Measurements from ENCODE around the gene DGCR6L. TPM values are rescaled to one million over a fixed set of nuclear protein-coding genes. Genes with fewer than 3 reads are reported as not detected.
"Not testable (repeated sequence)": the region's sequence is repeated elsewhere in the genome, so short reads cannot be mapped to it uniquely, and the experiment has no call there.

The DGCR6L gene
- total RNA-seq, 1 donor from 2014 or later: 83.5 TPM

GRCh38 chr22:20319041-20319744 is 667 bp downstream of the DGCR6L start:
- DNase-seq (ENCODE audit: low read depth): no peak
- H3K27me3 ChIP-seq (ENCODE audit: control insufficient read depth, insufficient read depth, low read length): no peaks in the 10 kb centered on the region
- H3K36me3 ChIP-seq (ENCODE audit: control insufficient read depth, insufficient read depth, low read length): no peaks in the 10 kb centered on the region
- no peak for TF ChIP-seq CTCF (IDR thresholded peaks at IDR 0.05; ENCODE audit: insufficient read depth, low read length, poor library complexity, severe bottlenecking)
- peak overlapping the region; percentile 63 for H3K4me3 ChIP-seq (ENCODE audit: low read depth, low read length)

- not testable (repeated sequence) for H3K36me3 ChIP-seq (ENCODE audit: control insufficient read depth, insufficient read depth, low read length); DNase-seq (ENCODE audit: low read depth); H3K27me3 ChIP-seq (ENCODE audit: control insufficient read depth, insufficient read depth, low read length); H3K4me3 ChIP-seq (ENCODE audit: low read depth, low read length)
Observed at GRCh38 chr22:20318043-20318688, 1.7 kb downstream of the DGCR6L start.

GRCh38 chr22:20317402-20318042 is 2.3 kb downstream of the DGCR6L start:
- DNase-seq (ENCODE audit: low read depth); H3K36me3 ChIP-seq (ENCODE audit: control insufficient read depth, insufficient read depth, low read length); H3K4me3 ChIP-seq (ENCODE audit: low read depth, low read length); H3K27me3 ChIP-seq (ENCODE audit: control insufficient read depth, insufficient read depth, low read length): not testable (repeated sequence)
- peak; percentile 54 for TF ChIP-seq CTCF (IDR thresholded peaks at IDR 0.05; ENCODE audit: insufficient read depth, low read length, poor library complexity, severe bottlenecking)

- no peak overlapping the region for H3K4me3 ChIP-seq (ENCODE audit: low read depth, low read length)
- no peak for DNase-seq (ENCODE audit: low read depth)
- no peaks in the 10 kb centered on the region for H3K36me3 ChIP-seq (ENCODE audit: control insufficient read depth, insufficient read depth, low read length)
- TF ChIP-seq CTCF (IDR thresholded peaks at IDR 0.05; ENCODE audit: insufficient read depth, low read length, poor library complexity, severe bottlenecking): no peak
- no peaks in the 10 kb centered on the region for H3K27me3 ChIP-seq (ENCODE audit: control insufficient read depth, insufficient read depth, low read length)
Observed at GRCh38 chr22:20316844-20317401, 2.9 kb downstream of the DGCR6L start.

- Histone ChIP-seq H3K27me3 (ENCODE audit: control insufficient read depth, insufficient read depth, low read length) (no peaks in the 10 kb centered on the region), H3K4me3 (ENCODE audit: low read depth, low read length) (no peak overlapping the region), H3K36me3 (ENCODE audit: control insufficient read depth, insufficient read depth, low read length) (no peaks in the 10 kb centered on the region)
- DNase-seq (ENCODE audit: low read depth): no peak
- no peak for TF ChIP-seq CTCF (IDR thresholded peaks at IDR 0.05; ENCODE audit: insufficient read depth, low read length, poor library complexity, severe bottlenecking)
Observed at GRCh38 chr22:20316217-20316843, 3.5 kb downstream of the DGCR6L start.
